CD14-positive monocyte (primary cell): ENCODE data around the gene FXYD4. TPM values are rescaled to one million over a fixed set of nuclear protein-coding genes. Genes with fewer than 3 reads are reported as not detected.
A peak's percentile ranks its signal among the peaks of the same experiment; 100 is the strongest.

Source experiments
- DNase-seq, 3 donors: peaks; one replicate each; pipeline ENCODE4 v3.0.0-alpha.2; 2011 to 2022
- H2AFZ ChIP-seq: 2 replicates; pipeline ENCODE4 v1.6.0; 2012; ENCODE audit warnings: mild to moderate bottlenecking, low read depth, low read length, inconsistent platforms; ENCODE audit not compliant: insufficient read depth, poor library complexity, severe bottlenecking
- H3K27ac ChIP-seq, 2 donors: 1 replicate in 1 of 2; 2 replicates in 1 of 2; pipeline ENCODE4 v1.5.1; 2012 to 2013; ENCODE audit warnings: low read length in 2 of 2, control low read depth in 1 of 2, inconsistent platforms in 1 of 2, low read depth in 1 of 2, mild to moderate bottlenecking in 1 of 2
- H3K27me3 ChIP-seq, 2 donors: one replicate each; pipeline versions ENCODE4 v1.6.0 to v1.6.1; 2011 to 2013; ENCODE audit warnings: low read length in 2 of 2; ENCODE audit not compliant: control insufficient read depth in 2 of 2, insufficient read depth in 2 of 2
- H3K36me3 ChIP-seq, 2 donors: replicated peaks in 1 of 2; 1 replicate in 1 of 2; 2 replicates in 1 of 2; pipeline versions ENCODE4 v1.5.1 to v1.6.1; 2012 to 2013; ENCODE audit warnings: low read length in 2 of 2, control low read depth in 1 of 2, inconsistent platforms in 1 of 2, mild to moderate bottlenecking in 1 of 2; ENCODE audit not compliant: insufficient read depth in 2 of 2, control insufficient read depth in 1 of 2
- H3K4me1 ChIP-seq, 2 donors: 1 replicate in 1 of 2; 2 replicates in 1 of 2; pipeline versions ENCODE4 v1.5.1 to v1.6.1; 2012 to 2013; ENCODE audit warnings: low read length in 2 of 2, control low read depth in 1 of 2, inconsistent platforms in 1 of 2, mild to moderate bottlenecking in 1 of 2, moderate library complexity in 1 of 2; ENCODE audit not compliant: insufficient read depth in 2 of 2, control insufficient read depth in 1 of 2
- H3K4me2 ChIP-seq: replicated peaks from 2 replicates; pipeline ENCODE3; 2012; ENCODE audit warnings: low read length, moderate library complexity, mild to moderate bottlenecking; ENCODE audit not compliant: poor library complexity, severe bottlenecking; ENCODE audit errors: extremely low read depth
- H3K4me3 ChIP-seq, 3 experiments: fragments of 200-600 bp in 1 of 3; sonication (generic) in 1 of 3; replicated peaks in 1 of 3; 1 replicate in 2 of 3; 2 replicates in 1 of 3; pipeline ENCODE4 v1.5.1; 2011 to 2013; ENCODE audit warnings: low read length in 3 of 3, mild to moderate bottlenecking in 3 of 3, control low read depth in 2 of 3, low read depth in 2 of 3, inconsistent platforms in 1 of 3, moderate library complexity in 1 of 3
- H3K79me2 ChIP-seq: 2 replicates; pipeline ENCODE4 v1.6.0; 2012; ENCODE audit warnings: mild to moderate bottlenecking, control low read depth, inconsistent platforms, low read length, moderate library complexity; ENCODE audit not compliant: insufficient read depth
- H3K9ac ChIP-seq: 2 replicates; pipeline ENCODE4 v1.6.0; 2017; ENCODE audit warnings: low read length, mild to moderate bottlenecking; ENCODE audit not compliant: insufficient read depth, poor library complexity, severe bottlenecking
- H3K9me3 ChIP-seq, 2 donors: replicated peaks in 1 of 2; 1 replicate in 1 of 2; 2 replicates in 1 of 2; pipeline versions ENCODE4 v1.5.1 to v1.6.1; 2012 to 2013; ENCODE audit warnings: low read length in 2 of 2, control low read depth in 1 of 2; ENCODE audit not compliant: control insufficient read depth in 1 of 2, insufficient read depth in 1 of 2
- H4K20me1 ChIP-seq: 2 replicates; pipeline ENCODE4 v1.6.0; 2012; ENCODE audit warnings: mild to moderate bottlenecking, low read length, control low read depth, moderate library complexity; ENCODE audit not compliant: insufficient read depth
- H3K27ac Mint-ChIP-seq, 7 donors: one replicate each; pipeline ENCODE4 v1.8.0; 2020; ENCODE audit warnings: mild to moderate bottlenecking in 7 of 7, mixed read lengths in 7 of 7, moderate library complexity in 6 of 7, inconsistent platforms in 2 of 7
- H3K27me3 Mint-ChIP-seq, 3 donors: one replicate each; pipeline ENCODE4 v1.8.0; 2021 to 2022; ENCODE audit warnings: low read depth in 3 of 3, mild to moderate bottlenecking in 3 of 3, mixed read lengths in 3 of 3, moderate library complexity in 3 of 3, inconsistent platforms in 1 of 3
- H3K36me3 Mint-ChIP-seq, 2 donors: one replicate each; pipeline ENCODE4 v1.8.0; 2020; ENCODE audit warnings: mixed read lengths in 2 of 2, inconsistent platforms in 1 of 2, mild to moderate bottlenecking in 1 of 2
- H3K4me1 Mint-ChIP-seq: one replicate; pipeline ENCODE4 v1.8.0; 2020; ENCODE audit warnings: mild to moderate bottlenecking, mixed read lengths
- H3K4me3 Mint-ChIP-seq, 2 donors: one replicate each; pipeline ENCODE4 v1.8.0; 2020; ENCODE audit warnings: mild to moderate bottlenecking in 2 of 2, mixed read lengths in 2 of 2, moderate library complexity in 1 of 2
- H3K9me3 Mint-ChIP-seq, 7 donors: one replicate each; pipeline ENCODE4 v1.8.0; 2020 to 2022; ENCODE audit warnings: mixed read lengths in 7 of 7, mild to moderate bottlenecking in 6 of 7, moderate library complexity in 6 of 7, inconsistent platforms in 2 of 7
- CTCF ChIP-seq: fragments of 200-600 bp; IDR thresholded peaks from one replicate; pipeline ENCODE4 v1.8.0; 2022; ENCODE audit warnings: antibody characterized with exemption, mild to moderate bottlenecking
- WGBS: methylation state at CpG from one replicate; pipeline ENCODE4 v1.1.5; 2013; ENCODE audit warnings: missing lambda C conversion rate; ENCODE audit not compliant: insufficient coverage; 5-methylcytosine and 5-hydroxymethylcytosine counted together
- intact Hi-C, 2 donors: fragments of 100-400 bp; cut with micrococcal nuclease; formaldehyde crosslinking; loops; one replicate each; pipeline versions ENCODE4 v1.15.0 to v1.15.1; 2023
- polyA plus RNA-seq, 3 donors: library from polyadenylated mRNA; depleted of rRNA in 1 of 3; unstranded in 2 of 3; stranded (reverse) in 1 of 3; fragments of 300-500 nt in 2 of 3; fragments of >200 nt in 1 of 3; fragmentation: Illumina TruSeq in 2 of 3; gene quantifications; 1 replicate in 2 of 3; 2 replicates in 1 of 3; pipeline ENCODE4 v1.2.3, GENCODE V29; 2012 to 2021

Gene FXYD4
- polyA plus RNA-seq, 3 donors = 0.16 TPM; not detected in 2

DNA sequence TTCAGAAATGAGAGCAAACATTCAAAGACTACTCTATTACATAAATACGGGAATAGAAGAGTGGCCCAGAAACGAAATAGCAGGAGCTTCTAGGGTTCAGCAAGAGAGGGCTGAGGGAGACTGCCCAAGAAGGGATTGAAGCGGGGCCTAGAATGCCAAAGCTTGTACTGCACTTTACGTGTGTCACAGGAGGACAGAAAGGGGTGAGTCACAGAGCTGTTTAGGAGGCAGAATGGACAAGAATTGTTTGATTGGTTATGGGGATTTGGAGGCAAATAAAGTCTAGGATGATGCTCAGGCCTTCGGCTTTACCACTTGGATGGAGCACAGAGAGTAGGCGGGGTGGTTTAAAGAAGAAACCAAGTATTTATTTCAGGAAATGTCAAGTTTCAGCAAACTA is 11.3 kb upstream of the FXYD4 start:
- H4K20me1 ChIP-seq = no peaks in the 10 kb centered on the region
- no peak for DNase-seq
- Mint-ChIP-seq H3K36me3 (no peaks in the 10 kb centered on the region), H3K4me3 (no peak overlapping the region), H3K27ac (peak overlapping the region in 2 of 7 donors; percentile 10 to 15), H3K27me3 (peaks cover 1 to 3% (median 3%) of the 10 kb centered on the region in 3 donors), H3K4me1 (peaks cover 19% of the 10 kb centered on the region), H3K9me3 (no peaks in the 10 kb centered on the region)
- no peak for TF ChIP-seq CTCF
- H3K4me2 ChIP-seq = no peak overlapping the region
- WGBS = 90% methylated on average over 6 of the region's 6 CpGs
- H3K9me3 ChIP-seq = no peaks in the 10 kb centered on the region
- no peaks in the 10 kb centered on the region for H3K79me2 ChIP-seq
- H3K27me3 ChIP-seq = no peaks in the 10 kb centered on the region
- no peak overlapping the region for H3K4me3 ChIP-seq
- H3K36me3 ChIP-seq = no peaks in the 10 kb centered on the region
- no peak overlapping the region for H3K9ac ChIP-seq
- peaks cover 15 to 19% of the 10 kb centered on the region in 2 donors for H3K4me1 ChIP-seq
- intact Hi-C loops = no loop called here
- H2AFZ ChIP-seq = no peak overlapping the region
- H3K27ac ChIP-seq = no peak overlapping the region

DNA sequence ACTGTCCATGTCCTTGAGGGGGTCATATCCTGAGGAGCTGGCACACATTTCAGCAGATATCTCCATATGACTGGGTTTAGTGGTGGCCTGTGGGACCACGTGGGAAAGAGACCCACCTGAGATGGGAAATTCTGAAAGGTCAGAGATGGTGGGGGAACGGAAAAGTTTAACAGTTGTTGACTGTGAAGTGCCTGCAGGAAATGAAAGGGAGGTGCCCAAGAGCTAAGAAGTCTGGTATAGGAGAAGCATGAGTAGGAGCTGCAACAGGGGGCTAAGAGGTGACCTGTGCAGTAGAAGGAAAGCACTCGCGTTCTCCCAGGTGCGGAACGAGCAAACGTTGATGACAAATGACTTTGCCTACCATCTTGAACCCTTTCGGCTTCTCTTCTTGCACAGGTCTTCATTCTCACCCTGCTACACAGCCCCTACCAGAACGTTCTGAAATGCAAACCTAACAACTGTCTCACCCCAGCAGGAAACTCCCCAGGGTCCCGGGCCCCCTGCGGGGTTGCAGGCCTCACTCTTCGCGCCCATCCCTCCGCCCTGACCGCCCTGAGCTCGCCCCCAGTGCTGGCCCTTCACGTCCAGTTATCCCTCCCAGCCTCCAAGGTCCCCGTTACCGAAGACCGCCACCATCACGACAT is 9.8 kb upstream of the FXYD4 start:
- Histone ChIP-seq H3K4me3 (peak overlapping the region; percentile 83 to 94 (median 83)), H2AFZ (peak overlapping the region; percentile 87), H3K9ac (peak overlapping the region; percentile 67), H3K79me2 (no peaks in the 10 kb centered on the region), H3K4me1 (peaks cover 21 to 27% of the 10 kb centered on the region in 2 donors), H3K27ac (peak overlapping the region; percentile 72 to 82), H3K4me2 (peak overlapping the region; percentile 84), H3K9me3 (no peaks in the 10 kb centered on the region), H4K20me1 (no peaks in the 10 kb centered on the region), H3K27me3 (no peaks in the 10 kb centered on the region), H3K36me3 (no peaks in the 10 kb centered on the region)
- H3K27me3 Mint-ChIP-seq = peaks cover 1 to 4% (median 3%) of the 10 kb centered on the region in 3 donors
- H3K36me3 Mint-ChIP-seq = no peaks in the 10 kb centered on the region
- H3K4me1 Mint-ChIP-seq = peaks cover 18% of the 10 kb centered on the region
- intact Hi-C loops = no loop called here
- WGBS = 13% methylated on average over 21 of the region's 21 CpGs
- peak overlapping the region; percentile 91 to 95 for H3K4me3 Mint-ChIP-seq
- no peak for TF ChIP-seq CTCF
- no peak for DNase-seq
- peak overlapping the region; percentile 78 to 94 (median 90) for H3K27ac Mint-ChIP-seq
- no peaks in the 10 kb centered on the region for H3K9me3 Mint-ChIP-seq
